Loucy (cell line): ENCODE data around the gene KSR2.

Experiments used
- H2AFZ ChIP-seq: fragments of 200-600 bp; sonication (generic); 2 replicates; pipeline ENCODE4 v1.6.0; 2016; ENCODE audit warnings: antibody characterized with exemption, mild to moderate bottlenecking, low read length, moderate library complexity
- H3F3A ChIP-seq: fragments of 200-600 bp; 2 replicates; pipeline ENCODE4 v1.6.0; 2016; ENCODE audit warnings: antibody characterized with exemption, low read depth, mild to moderate bottlenecking
- H3K27me3 ChIP-seq: fragments of 200-600 bp; sonication (generic); 2 replicates; pipeline ENCODE4 v1.6.1; 2014; ENCODE audit warnings: low read length, mild to moderate bottlenecking; ENCODE audit not compliant: insufficient read depth, poor library complexity, severe bottlenecking
- H3K36me3 ChIP-seq: fragments of 200-600 bp; sonication (generic); 2 replicates; pipeline ENCODE4 v1.6.1; 2016; ENCODE audit warnings: low read length; ENCODE audit not compliant: insufficient read depth
- H3K4me1 ChIP-seq: fragments of 200-600 bp; sonication (generic); 2 replicates; pipeline ENCODE4 v1.5.1; 2014; ENCODE audit warnings: low read length, mild to moderate bottlenecking; ENCODE audit not compliant: insufficient read depth, poor library complexity, severe bottlenecking
- H3K4me2 ChIP-seq: fragments of 200-600 bp; sonication (generic); 2 replicates; pipeline ENCODE4 v1.6.0; 2014; ENCODE audit warnings: antibody characterized with exemption, low read length, low read depth, mild to moderate bottlenecking; ENCODE audit not compliant: poor library complexity, severe bottlenecking
- H3K4me3 ChIP-seq: fragments of 200-600 bp; sonication (generic); 2 replicates; pipeline ENCODE4 v1.5.1; 2014; ENCODE audit warnings: low read length, mild to moderate bottlenecking, mixed read lengths; ENCODE audit not compliant: poor library complexity, severe bottlenecking
- H3K79me2 ChIP-seq: fragments of 200-600 bp; sonication (generic); 2 replicates; pipeline ENCODE4 v1.6.1; 2014; ENCODE audit warnings: low read length; ENCODE audit not compliant: insufficient read depth
- H3K9ac ChIP-seq: fragments of 200-600 bp; sonication (generic); 2 replicates; pipeline ENCODE4 v1.6.0; 2014; ENCODE audit warnings: mild to moderate bottlenecking, low read depth, low read length, moderate library complexity; ENCODE audit not compliant: poor library complexity, severe bottlenecking
- H3K9me2 ChIP-seq: fragments of 200-600 bp; sonication (generic); replicated peaks from 2 replicates; pipeline ENCODE4 v1.6.1; 2016; ENCODE audit warnings: low read depth, low read length, mixed read lengths
- H3K9me3 ChIP-seq: fragments of 200-600 bp; sonication (generic); 2 replicates; pipeline ENCODE4 v1.6.1; 2014; ENCODE audit warnings: mild to moderate bottlenecking, antibody characterized with exemption, low read length, low read depth; ENCODE audit not compliant: insufficient read depth
- H4K20me1 ChIP-seq: fragments of 200-600 bp; sonication (generic); 2 replicates; pipeline ENCODE4 v1.6.0; 2014; ENCODE audit warnings: antibody characterized with exemption, low read length, mild to moderate bottlenecking; ENCODE audit not compliant: insufficient read depth, poor library complexity, severe bottlenecking
- EZH2phosphoT487 ChIP-seq: fragments of 200-600 bp; IDR thresholded peaks from 2 replicates; pipeline ENCODE4 v1.6.1; 2018; ENCODE audit warnings: antibody characterized with exemption, mild to moderate bottlenecking, moderate library complexity, borderline replicate concordance
- TF ChIP-seq, protein P1 (sequence below): fragments of 200-600 bp; sonication (generic); conservative IDR thresholded peaks from 2 replicates; pipeline ENCODE4 v1.5.1; 2014; ENCODE audit warnings: mild to moderate bottlenecking, antibody characterized with exemption, low read length

Gene KSR2

DNA sequence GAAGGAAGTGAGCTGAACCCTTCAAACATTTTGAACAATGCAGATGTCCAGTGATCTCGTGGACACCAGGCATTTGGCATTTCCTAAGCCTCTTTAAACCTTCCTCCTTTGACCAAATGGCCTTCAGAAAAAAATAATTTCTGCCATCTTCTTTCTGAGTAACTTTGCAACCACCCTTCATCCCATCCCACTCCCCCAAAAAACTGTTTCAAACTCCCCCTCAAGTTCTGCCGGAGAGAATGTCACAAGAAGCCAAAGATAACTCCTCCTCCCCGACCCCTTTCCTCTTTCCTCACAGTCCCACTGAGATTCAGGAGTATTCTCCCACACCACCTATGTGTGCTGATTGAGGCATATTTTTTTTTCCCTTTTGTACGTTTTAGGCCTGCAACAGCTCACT, 1.7 kb downstream of the KSR2 start:
- no peak overlapping the region for H3K9ac ChIP-seq
- no peak overlapping the region for H2AFZ ChIP-seq
- H3K9me2 ChIP-seq = no peaks in the 10 kb centered on the region
- no peaks in the 10 kb centered on the region for H3K27me3 ChIP-seq
- no peaks in the 10 kb centered on the region for H4K20me1 ChIP-seq
- H3K79me2 ChIP-seq = no peaks in the 10 kb centered on the region
- H3F3A ChIP-seq = no peaks in the 10 kb centered on the region
- no peak overlapping the region for H3K4me3 ChIP-seq
- no peaks in the 10 kb centered on the region for H3K4me1 ChIP-seq
- no peak overlapping the region for H3K4me2 ChIP-seq
- no peak for TF ChIP-seq EZH2phosphoT487
- TF ChIP-seq, protein P1, sequence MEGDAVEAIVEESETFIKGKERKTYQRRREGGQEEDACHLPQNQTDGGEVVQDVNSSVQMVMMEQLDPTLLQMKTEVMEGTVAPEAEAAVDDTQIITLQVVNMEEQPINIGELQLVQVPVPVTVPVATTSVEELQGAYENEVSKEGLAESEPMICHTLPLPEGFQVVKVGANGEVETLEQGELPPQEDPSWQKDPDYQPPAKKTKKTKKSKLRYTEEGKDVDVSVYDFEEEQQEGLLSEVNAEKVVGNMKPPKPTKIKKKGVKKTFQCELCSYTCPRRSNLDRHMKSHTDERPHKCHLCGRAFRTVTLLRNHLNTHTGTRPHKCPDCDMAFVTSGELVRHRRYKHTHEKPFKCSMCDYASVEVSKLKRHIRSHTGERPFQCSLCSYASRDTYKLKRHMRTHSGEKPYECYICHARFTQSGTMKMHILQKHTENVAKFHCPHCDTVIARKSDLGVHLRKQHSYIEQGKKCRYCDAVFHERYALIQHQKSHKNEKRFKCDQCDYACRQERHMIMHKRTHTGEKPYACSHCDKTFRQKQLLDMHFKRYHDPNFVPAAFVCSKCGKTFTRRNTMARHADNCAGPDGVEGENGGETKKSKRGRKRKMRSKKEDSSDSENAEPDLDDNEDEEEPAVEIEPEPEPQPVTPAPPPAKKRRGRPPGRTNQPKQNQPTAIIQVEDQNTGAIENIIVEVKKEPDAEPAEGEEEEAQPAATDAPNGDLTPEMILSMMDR = no peak
- H3K36me3 ChIP-seq = no peaks in the 10 kb centered on the region
- H3K9me3 ChIP-seq = no peaks in the 10 kb centered on the region; the same call in 1 of the 2 replicates

GRCh38 chr12:117966511-117966910, 2.3 kb downstream of the KSR2 start:
- Histone ChIP-seq H3K4me2 (no peak overlapping the region), H3F3A (no peaks in the 10 kb centered on the region), H3K9ac (no peak overlapping the region), H2AFZ (no peak overlapping the region), H3K36me3 (no peaks in the 10 kb centered on the region), H3K4me3 (no peak overlapping the region), H3K79me2 (no peaks in the 10 kb centered on the region), H3K9me3 (no peaks in the 10 kb centered on the region; the same call in 1 of the 2 replicates), H3K4me1 (no peaks in the 10 kb centered on the region), H3K27me3 (no peaks in the 10 kb centered on the region), H3K9me2 (no peaks in the 10 kb centered on the region), H4K20me1 (no peaks in the 10 kb centered on the region)
- TF ChIP-seq, protein P1 = no peak
- TF ChIP-seq EZH2phosphoT487 = no peak

DNA sequence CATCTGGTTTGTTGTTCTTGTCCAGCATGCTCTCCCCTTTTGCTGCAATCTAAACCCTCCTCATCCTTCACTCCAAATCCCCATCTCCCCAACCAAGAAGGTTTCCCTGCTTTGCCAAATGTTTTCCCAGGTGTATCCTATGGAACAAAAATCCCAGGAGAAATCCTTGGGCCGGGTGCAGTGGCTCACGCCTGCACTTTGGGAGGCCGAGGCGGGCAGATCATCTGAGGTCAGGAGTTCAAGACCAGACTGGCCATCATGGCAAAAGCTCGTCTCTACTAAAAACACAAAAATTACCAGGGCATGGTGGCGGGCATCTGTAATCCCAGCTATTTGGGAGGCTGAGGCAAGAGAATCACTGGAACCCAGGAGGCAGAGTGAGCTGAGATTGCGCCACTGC, 5.0 kb downstream of the KSR2 start:
- Histone ChIP-seq H3F3A (no peaks in the 10 kb centered on the region), H2AFZ (no peak overlapping the region), H3K9me3 (no peaks in the 10 kb centered on the region), H3K9ac (no peak overlapping the region), H3K79me2 (no peaks in the 10 kb centered on the region), H3K27me3 (no peaks in the 10 kb centered on the region), H3K4me1 (no peaks in the 10 kb centered on the region), H3K4me2 (no peak overlapping the region), H3K9me2 (no peaks in the 10 kb centered on the region), H3K36me3 (no peaks in the 10 kb centered on the region), H3K4me3 (no peak overlapping the region), H4K20me1 (no peaks in the 10 kb centered on the region)
- TF ChIP-seq, protein P1 = no peak
- TF ChIP-seq EZH2phosphoT487 = no peak
